K562 (cell line): ENCODE data around the gene POLR2M. TPM values are rescaled to one million over a fixed set of nuclear protein-coding genes. Genes with fewer than 3 reads are reported as not detected.
A peak's percentile ranks its signal among the peaks of the same experiment; 100 is the strongest.

Experiments
- BRD9 ChIP-seq: fragments of 450-650 bp; IDR thresholded peaks from 2 replicates; pipeline ENCODE4 v1.6.1; 2018; ENCODE audit warnings: low read depth; ENCODE audit not compliant: partially characterized antibody
- CREM ChIP-seq: IDR thresholded peaks from 2 replicates; pipeline ENCODE4 v1.6.1; 2014; ENCODE audit warnings: antibody characterized with exemption, low read depth
- E4F1 ChIP-seq: fragments of 250-450 bp; sonication (Bioruptor Pico); IDR thresholded peaks from 2 replicates; pipeline ENCODE4 v1.5.0; 2021; ENCODE audit warnings: mild to moderate bottlenecking, borderline replicate concordance
- ETS1 ChIP-seq: conservative IDR thresholded peaks from 2 replicates; pipeline ENCODE4 v1.6.1; 2011; ENCODE audit warnings: low read depth, mild to moderate bottlenecking, low read length; ENCODE audit not compliant: control insufficient read depth
- FOSL1 ChIP-seq: fragments of 200-800 bp; sonication (Bioruptor generic); conservative IDR thresholded peaks from 2 replicates; pipeline ENCODE4 v1.6.1; 2016; ENCODE audit warnings: missing genetic modification characterization, missing compliant biosample characterization
- FOXJ2 ChIP-seq: fragments of 200-800 bp; sonication (Bioruptor generic); IDR thresholded peaks from 2 replicates; pipeline ENCODE4 v1.6.1; 2016; ENCODE audit warnings: missing genetic modification characterization, missing compliant biosample characterization
- FOXK1 ChIP-seq: sonication (generic); formaldehyde crosslinking; IDR thresholded peaks from 2 replicates; pipeline ENCODE4 v1.8.0; 2022; ENCODE audit warnings: missing genetic modification reagents, mild to moderate bottlenecking, borderline replicate concordance
- FOXM1 ChIP-seq, 2 experiments: fragments of 450-650 bp in 1 of 2; sonication (generic) in 1 of 2; formaldehyde crosslinking in 1 of 2; IDR thresholded peaks; 2 replicates each; pipeline versions ENCODE4 v1.6.1 to v1.9.0; 2017 to 2022; ENCODE audit warnings: low read depth in 2 of 2, mild to moderate bottlenecking in 2 of 2, missing genetic modification reagents in 1 of 2, moderate library complexity in 1 of 2
- HSF4 ChIP-seq: fragments of 250-450 bp; sonication (Bioruptor Pico); IDR thresholded peaks from 2 replicates; pipeline ENCODE4 v2.1.2; 2022; ENCODE audit warnings: mild to moderate bottlenecking, moderate library complexity, borderline replicate concordance
- JUNB ChIP-seq: fragments of 450-650 bp; formaldehyde crosslinking; conservative IDR thresholded peaks from 2 replicates; pipeline ENCODE4 v1.4.0; 2020; ENCODE audit warnings: mild to moderate bottlenecking
- MAFG ChIP-seq: fragments of 450-650 bp; conservative IDR thresholded peaks from 2 replicates; pipeline ENCODE4 v1.6.1; 2016; ENCODE audit warnings: missing genetic modification characterization, missing compliant biosample characterization
- MAFK ChIP-seq: IDR thresholded peaks from 2 replicates; pipeline ENCODE4 v1.6.1; 2011; ENCODE audit warnings: low read length, improper control_type of control experiment
- NFATC3 ChIP-seq: fragments of 450-650 bp; IDR thresholded peaks from 2 replicates; pipeline ENCODE4 v1.6.1; 2017; ENCODE audit warnings: mild to moderate bottlenecking
- SAFB2 ChIP-seq: fragments of 200-400 bp; formaldehyde crosslinking; IDR thresholded peaks from 2 replicates; pipeline ENCODE4 v1.6.1; 2018; ENCODE audit warnings: borderline replicate concordance, low read length, low read depth, moderate library complexity; ENCODE audit not compliant: severe bottlenecking
- SMC3 ChIP-seq: conservative IDR thresholded peaks from 2 replicates; pipeline ENCODE4 v1.6.1; 2011; ENCODE audit warnings: low read depth, low read length, improper control_type of control experiment; ENCODE audit not compliant: insufficient read depth
- SREBF1 ChIP-seq: fragments of 150-350 bp; IDR thresholded peaks from 2 replicates; pipeline ENCODE4 v1.6.1; 2014; ENCODE audit warnings: antibody characterized with exemption, low read depth, low read length, borderline replicate concordance
- TBL1XR1 ChIP-seq, 2 experiments: IDR thresholded peaks; 2 replicates each; pipeline ENCODE4 v1.6.1; 2012; ENCODE audit warnings: improper control_type of control experiment in 2 of 2, low read length in 2 of 2, mild to moderate bottlenecking in 1 of 2
- ZFPM2 ChIP-seq: fragments of 250-450 bp; sonication (Bioruptor Pico); IDR thresholded peaks from 2 replicates; pipeline ENCODE4 v1.5.1; 2022; ENCODE audit warnings: mild to moderate bottlenecking
- ZNF165 ChIP-seq: fragments of 250-450 bp; sonication (Bioruptor Pico); IDR thresholded peaks from 2 replicates; pipeline ENCODE4 v1.4.0; 2020; ENCODE audit warnings: borderline replicate concordance
- ZNF445 ChIP-seq: fragments of 250-450 bp; sonication (Bioruptor Pico); IDR thresholded peaks from 2 replicates; pipeline ENCODE4 v1.4.0; 2020; ENCODE audit warnings: low read depth, mild to moderate bottlenecking, moderate library complexity
- polyA plus RNA-seq, 8 experiments: library from polyadenylated mRNA; depleted of rRNA in 4 of 8; stranded (reverse) in 5 of 8; unstranded in 3 of 8; fragments of >200 nt; fragmentation: Nextera tagmentation in 2 of 8; fragmentation: Illumina TruSeq in 1 of 8; extraction: Ambion mirVana in 2 of 8; extraction: Trizol in 1 of 8; gene quantifications; 2 replicates each; pipeline versions ENCODE4 v1.2.1 to v1.2.3, GENCODE V29; 2011 to 2014; ENCODE audit warnings: inconsistent platforms in 1 of 8, missing spikeins in 1 of 8
- total RNA-seq, 7 experiments: library from RNA; depleted of rRNA in 6 of 7; stranded (reverse); fragments of >200 nt in 6 of 7; fragmentation: Illumina TruSeq in 2 of 7; extraction: Trizol in 2 of 7; gene quantifications; 2 replicates each; pipeline versions ENCODE4 v1.2.1 to v1.2.3, GENCODE V29; 2011 to 2021; ENCODE audit warnings: low replicate concordance in 1 of 7

Gene POLR2M
- total and polyA plus RNA-seq, 9 of the 15 experiments (the other 6 are each of a cell fraction or from before 2014, with no cell fraction given): 9.2 to 1,050 (median 43.0) TPM

- peak; percentile 74 for TF ChIP-seq ETS1
- no peak for TF ChIP-seq NFATC3
- TF ChIP-seq CREM: peak; percentile 98
- peak in 1 of 2 experiments; percentile 74; a peak in 2 of 4 replicates for TF ChIP-seq TBL1XR1 (IDR thresholded peaks at IDR 0.05; ENCODE audit: low read length in 2 of 2)
- TF ChIP-seq HSF4 (CRISPR knock-in tag): no peak
- TF ChIP-seq BRD9: no peak
- TF ChIP-seq ZNF445: no peak
- no peak for TF ChIP-seq MAFG
- peak; percentile 31; the same call in 1 of the 2 replicates for TF ChIP-seq FOXM1 (IDR thresholded peaks at IDR 0.05; ENCODE audit: low read depth)
- TF ChIP-seq FOXM1 (CRISPR knock-in tag; IDR thresholded peaks at IDR 0.05; ENCODE audit: low read depth): no peak
- TF ChIP-seq MAFK: no peak
- TF ChIP-seq SMC3: no peak
- TF ChIP-seq FOXJ2 (tag): no peak
- no peak for TF ChIP-seq SREBF1
- TF ChIP-seq ZFPM2: no peak
- TF ChIP-seq FOSL1: peak; percentile 51
- no peak for TF ChIP-seq E4F1 (CRISPR knock-in tag)
- TF ChIP-seq FOXK1: peak; percentile 56; the same call in 1 of the 2 replicates
- no peak for TF ChIP-seq SAFB2
- TF ChIP-seq ZNF165 (CRISPR knock-in tag): no peak
- TF ChIP-seq JUNB (CRISPR knock-in tag): no peak
Observed at GRCh38 chr15:57706405-57707209, at the start of gene POLR2M (continued).
